GM12801 (cell line): Measurements from ENCODE around the gene WIPF1.

Experiments used
- CTCF ChIP-seq: IDR thresholded peaks from one replicate; pipeline ENCODE4 v1.5.1; 2011; ENCODE audit warnings: control low read depth; ENCODE audit not compliant: insufficient read length; ENCODE audit errors: extremely low read depth

The WIPF1 gene

DNA sequence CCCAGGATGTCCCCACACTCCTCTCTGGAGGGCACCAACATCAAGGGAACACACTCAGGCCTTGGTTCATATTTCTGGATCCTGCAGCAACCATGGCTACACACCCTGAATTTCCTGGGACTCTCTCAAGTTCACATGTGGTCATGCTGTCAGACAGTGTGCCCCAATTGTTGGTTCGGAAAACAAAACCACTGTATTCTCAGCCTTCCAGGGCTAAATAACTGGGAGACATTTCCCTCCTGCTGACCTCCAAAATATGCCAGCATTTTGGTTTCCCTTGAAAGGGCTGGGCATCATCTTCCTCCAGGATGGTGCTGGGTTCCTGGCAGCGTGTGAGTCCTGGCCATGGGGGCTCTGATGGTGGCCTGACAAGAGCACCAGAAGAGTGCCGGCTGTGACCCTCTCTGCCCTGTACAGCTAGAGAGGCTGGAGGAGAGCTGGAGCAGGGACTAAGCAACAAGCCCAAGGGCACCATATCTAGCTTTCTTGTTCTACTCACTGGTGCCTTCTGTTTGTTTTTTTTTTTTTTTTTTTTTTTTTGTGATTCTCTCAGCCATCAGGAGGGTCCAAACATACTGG lies 37.5 kb upstream of the WIPF1 start:
- TF ChIP-seq CTCF, result no peak

GRCh38 chr2:174634130-174635014 lies 36.8 kb upstream of the WIPF1 start:
- no peak for TF ChIP-seq CTCF

DNA sequence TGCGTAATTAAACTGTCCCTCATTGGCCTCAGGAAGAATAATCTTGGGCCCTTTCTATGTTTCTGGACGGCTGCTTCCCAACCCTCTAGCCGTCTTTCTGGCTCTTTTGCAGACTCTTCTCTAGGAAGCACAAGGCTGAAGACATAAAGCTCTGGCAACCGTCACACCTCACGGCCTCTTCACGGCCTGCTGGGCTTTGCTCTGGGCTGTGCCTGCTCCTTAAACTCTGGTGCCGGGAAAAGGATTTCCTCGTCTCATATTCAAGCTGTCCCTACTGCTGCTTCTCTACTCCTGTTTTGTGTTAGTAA lies 36.0 kb upstream of the WIPF1 start:
- no peak for TF ChIP-seq CTCF

- no peak for TF ChIP-seq CTCF
Measured at GRCh38 chr2:174632841-174633622, 35.4 kb upstream of the WIPF1 start.

GRCh38 chr2:174631009-174631981 lies 33.7 kb upstream of the WIPF1 start:
- no peak for TF ChIP-seq CTCF

DNA sequence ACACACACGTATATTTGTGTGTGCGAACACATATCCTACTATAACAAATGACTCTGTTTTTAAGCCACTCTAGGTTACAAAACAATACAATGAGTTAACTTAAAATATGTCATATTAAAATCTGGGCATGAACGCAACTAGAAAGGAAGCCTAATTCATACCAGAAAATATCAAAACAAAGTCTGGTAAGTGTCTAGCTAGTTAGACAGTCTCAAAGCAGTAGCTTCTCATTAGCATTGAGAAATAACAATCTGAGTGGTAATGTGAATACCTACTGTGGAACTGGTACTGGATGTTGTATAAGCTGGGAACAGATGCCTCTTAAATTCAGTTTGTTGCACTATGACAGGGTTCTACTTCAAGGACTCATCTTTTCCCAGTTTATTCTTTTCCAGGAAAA lies 32.5 kb upstream of the WIPF1 start:
- no peak for TF ChIP-seq CTCF
